ENCODE results near the gene PGAM1.
A peak's percentile ranks its signal among the peaks of the same experiment; 100 is the strongest.

The PGAM1 gene

DNA sequence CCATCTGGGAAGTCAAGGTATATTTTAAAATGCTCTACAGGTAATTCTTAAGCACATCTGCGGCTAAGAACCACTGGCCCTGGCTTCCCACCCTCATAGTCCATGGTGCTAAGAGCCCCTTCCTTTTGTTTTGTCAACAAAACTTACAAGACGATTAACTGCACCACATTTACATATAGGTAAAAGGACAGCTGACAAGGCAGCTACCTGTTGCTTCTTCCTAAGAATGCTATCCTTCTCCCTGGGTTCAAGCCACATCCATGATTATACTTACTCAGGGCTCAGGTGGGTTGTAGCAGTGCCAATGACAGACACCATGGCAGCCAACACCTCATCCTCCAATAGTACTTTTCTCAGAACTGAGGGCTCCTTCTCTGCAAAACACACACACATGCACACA is 36.3 kb downstream of the PGAM1 start:
- TF ChIP-seq POLR2A (IDR thresholded peaks at IDR 0.05; ENCODE audit: extremely low read depth, insufficient read length): no peak
- TF ChIP-seq, protein P1, sequence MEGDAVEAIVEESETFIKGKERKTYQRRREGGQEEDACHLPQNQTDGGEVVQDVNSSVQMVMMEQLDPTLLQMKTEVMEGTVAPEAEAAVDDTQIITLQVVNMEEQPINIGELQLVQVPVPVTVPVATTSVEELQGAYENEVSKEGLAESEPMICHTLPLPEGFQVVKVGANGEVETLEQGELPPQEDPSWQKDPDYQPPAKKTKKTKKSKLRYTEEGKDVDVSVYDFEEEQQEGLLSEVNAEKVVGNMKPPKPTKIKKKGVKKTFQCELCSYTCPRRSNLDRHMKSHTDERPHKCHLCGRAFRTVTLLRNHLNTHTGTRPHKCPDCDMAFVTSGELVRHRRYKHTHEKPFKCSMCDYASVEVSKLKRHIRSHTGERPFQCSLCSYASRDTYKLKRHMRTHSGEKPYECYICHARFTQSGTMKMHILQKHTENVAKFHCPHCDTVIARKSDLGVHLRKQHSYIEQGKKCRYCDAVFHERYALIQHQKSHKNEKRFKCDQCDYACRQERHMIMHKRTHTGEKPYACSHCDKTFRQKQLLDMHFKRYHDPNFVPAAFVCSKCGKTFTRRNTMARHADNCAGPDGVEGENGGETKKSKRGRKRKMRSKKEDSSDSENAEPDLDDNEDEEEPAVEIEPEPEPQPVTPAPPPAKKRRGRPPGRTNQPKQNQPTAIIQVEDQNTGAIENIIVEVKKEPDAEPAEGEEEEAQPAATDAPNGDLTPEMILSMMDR (IDR thresholded peaks at IDR 0.05; ENCODE audit: low read depth, low read length): no peak
- TF ChIP-seq, protein P2, sequence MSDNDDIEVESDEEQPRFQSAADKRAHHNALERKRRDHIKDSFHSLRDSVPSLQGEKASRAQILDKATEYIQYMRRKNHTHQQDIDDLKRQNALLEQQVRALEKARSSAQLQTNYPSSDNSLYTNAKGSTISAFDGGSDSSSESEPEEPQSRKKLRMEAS (IDR thresholded peaks at IDR 0.05; ENCODE audit: low read depth, low read length): no peak
- TF ChIP-seq MYC (IDR thresholded peaks at IDR 0.05; ENCODE audit: low read depth, low read length): no peak
- no peak for DNase-seq (ENCODE audit: low read depth)
- H3K4me3 ChIP-seq (ENCODE audit: low read depth, low read length): no peak overlapping the region

DNA sequence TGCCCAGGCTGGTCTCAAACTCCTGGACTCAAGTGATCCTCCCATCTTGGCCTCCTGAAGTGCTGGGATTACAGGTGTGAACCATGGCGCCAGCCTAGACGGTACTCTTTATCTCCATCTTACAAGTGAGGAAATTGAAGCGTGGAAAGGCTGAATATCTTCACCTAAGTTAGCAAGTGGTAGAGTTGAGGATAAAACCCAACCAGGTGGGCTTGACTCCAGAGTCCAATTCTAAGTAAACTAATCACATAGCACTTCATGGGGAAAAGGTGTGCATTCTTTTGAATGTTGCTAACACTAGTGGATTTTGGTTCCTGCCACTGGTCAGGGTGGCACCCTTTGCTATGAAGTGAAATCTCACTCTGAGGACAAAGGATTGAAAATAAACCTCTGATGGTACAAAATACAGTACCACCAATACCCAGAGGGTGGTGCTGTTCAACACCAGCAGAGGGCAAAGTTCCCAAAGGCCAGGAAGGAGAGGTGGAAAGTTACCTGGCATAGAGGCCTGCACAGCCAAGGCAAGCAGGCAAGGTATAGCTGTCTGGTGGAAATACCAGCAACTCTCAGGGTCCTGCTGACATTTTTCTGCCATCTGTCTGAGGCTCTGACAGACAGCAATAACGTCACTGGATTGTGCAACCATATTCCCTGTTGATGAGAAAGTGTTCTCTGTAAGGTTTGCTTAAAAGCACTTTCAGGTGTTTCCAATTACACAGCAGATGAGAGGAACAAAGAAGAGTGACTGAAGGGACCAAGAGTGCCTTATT is 37.6 kb downstream of the PGAM1 start:
- TF ChIP-seq, protein P1 (IDR thresholded peaks at IDR 0.05; ENCODE audit: low read depth, low read length): peak; percentile 90
- no peak for TF ChIP-seq POLR2A (IDR thresholded peaks at IDR 0.05; ENCODE audit: extremely low read depth, insufficient read length)
- no peak overlapping the region for H3K4me3 ChIP-seq (ENCODE audit: low read depth, low read length)
- peak; percentile 61 for DNase-seq (ENCODE audit: low read depth)

GRCh38 chr10:97464226-97464625 is 38.2 kb downstream of the PGAM1 start:
- no peak overlapping the region for H3K4me3 ChIP-seq (ENCODE audit: low read depth, low read length)
- DNase-seq (ENCODE audit: low read depth): no peak
- TF ChIP-seq MYC (IDR thresholded peaks at IDR 0.05; ENCODE audit: low read depth, low read length) (no peak), POLR2A (IDR thresholded peaks at IDR 0.05; ENCODE audit: extremely low read depth, insufficient read length) (no peak)
- TF ChIP-seq, protein P2 (IDR thresholded peaks at IDR 0.05; ENCODE audit: low read depth, low read length): no peak
- TF ChIP-seq, protein P1 (IDR thresholded peaks at IDR 0.05; ENCODE audit: low read depth, low read length): no peak

- H3K4me3 ChIP-seq (ENCODE audit: low read depth, low read length): no peak overlapping the region
- no peak for DNase-seq (ENCODE audit: low read depth)
- no peak for TF ChIP-seq POLR2A (IDR thresholded peaks at IDR 0.05; ENCODE audit: extremely low read depth, insufficient read length)
- no peak for TF ChIP-seq MYC (IDR thresholded peaks at IDR 0.05; ENCODE audit: low read depth, low read length)
- TF ChIP-seq, protein P1 (IDR thresholded peaks at IDR 0.05; ENCODE audit: low read depth, low read length): no peak
- TF ChIP-seq, protein P2 (IDR thresholded peaks at IDR 0.05; ENCODE audit: low read depth, low read length): no peak
Measured at GRCh38 chr10:97465982-97466381, 40.0 kb downstream of the PGAM1 start.

DNA sequence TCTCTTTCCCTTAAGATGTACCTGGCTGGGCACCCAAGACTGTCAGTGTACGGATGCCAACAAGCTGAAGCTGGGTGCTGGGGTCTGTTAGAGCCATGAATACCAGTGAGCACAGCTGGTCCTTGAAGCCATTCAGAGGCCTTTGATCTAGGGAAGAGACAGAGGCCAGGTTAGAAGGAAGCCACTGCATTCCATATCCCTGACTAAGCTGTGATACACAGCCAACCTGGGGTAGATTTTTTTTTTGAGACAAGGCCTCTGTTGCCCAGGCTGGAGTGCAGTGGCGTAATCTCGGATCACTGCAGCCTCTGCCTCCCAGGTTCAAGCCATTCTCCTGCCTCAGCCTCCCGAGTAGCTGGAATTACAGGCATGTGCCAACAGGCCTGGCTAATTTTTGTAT is 40.8 kb downstream of the PGAM1 start:
- H3K4me3 ChIP-seq (ENCODE audit: low read depth, low read length): no peak overlapping the region
- TF ChIP-seq, protein P1 (IDR thresholded peaks at IDR 0.05; ENCODE audit: low read depth, low read length): no peak
- TF ChIP-seq POLR2A (IDR thresholded peaks at IDR 0.05; ENCODE audit: extremely low read depth, insufficient read length) (no peak), MYC (IDR thresholded peaks at IDR 0.05; ENCODE audit: low read depth, low read length) (no peak)
- TF ChIP-seq, protein P2 (IDR thresholded peaks at IDR 0.05; ENCODE audit: low read depth, low read length): no peak
- DNase-seq (ENCODE audit: low read depth): no peak
